HEK293 (cell line): ENCODE results near the gene PLEKHA1.

Experiments used
- CTCF ChIA-PET: fragments of 350-600 bp; formaldehyde crosslinking; extraction: SDS; loops from one replicate; lab custom pipeline; 2021; ENCODE audit warnings: antibody characterized with exemption; lab: Yijun Ruan, JAX
- POLR2A ChIA-PET: fragments of 300-600 bp; formaldehyde crosslinking; extraction: SDS; loops from one replicate; lab custom pipeline; 2020; ENCODE audit warnings: antibody characterized with exemption, inconsistent platforms; lab: Yijun Ruan, JAX
- H3K27ac ChIP-seq: fragments of 200-500 bp; sonication (Bioruptor generic); 2 replicates; pipeline ENCODE4 v1.5.1; 2014; ENCODE audit warnings: low read depth, low read length, control low read depth, inconsistent platforms; ENCODE audit errors: extremely low read depth
- H3K36me3 ChIP-seq, 2 experiments: fragments of 200-500 bp in 1 of 2; sonication (Bioruptor generic) in 1 of 2; 1 replicate in 1 of 2; 2 replicates in 1 of 2; pipeline ENCODE4 v1.5.1; 2014 to 2017; ENCODE audit warnings: inconsistent platforms in 2 of 2, low read length in 2 of 2; ENCODE audit not compliant: control insufficient read depth in 2 of 2, insufficient read depth in 1 of 2
- H3K4me1 ChIP-seq: fragments of 200-500 bp; sonication (Bioruptor generic); 2 replicates; pipeline ENCODE4 v1.5.1; 2014; ENCODE audit warnings: mild to moderate bottlenecking, low read length, inconsistent platforms; ENCODE audit not compliant: control insufficient read depth, insufficient read depth
- H3K4me3 ChIP-seq: 2 replicates; pipeline ENCODE4 v1.5.1; 2011; ENCODE audit warnings: low read depth, mild to moderate bottlenecking, control low read depth, low read length, moderate library complexity
- H3K9me3 ChIP-seq: fragments of 200-500 bp; sonication (Bioruptor generic); 2 replicates; pipeline ENCODE4 v1.5.1; 2014; ENCODE audit warnings: low read depth, low read length, inconsistent platforms; ENCODE audit not compliant: control insufficient read depth, insufficient read depth
- MZF1 ChIP-seq: fragments of 450-650 bp; formaldehyde crosslinking; IDR thresholded peaks from 2 replicates; pipeline ENCODE4 v1.5.1; 2017; ENCODE audit warnings: missing biosample characterization, missing genetic modification characterization, borderline replicate concordance
- SP2 ChIP-seq: fragments of 450-650 bp; formaldehyde crosslinking; IDR thresholded peaks from 2 replicates; pipeline ENCODE4 v1.5.1; 2016; ENCODE audit warnings: missing biosample characterization, missing genetic modification characterization
- ZBTB10 ChIP-seq: fragments of 450-650 bp; formaldehyde crosslinking; IDR thresholded peaks from 2 replicates; pipeline ENCODE4 v1.5.1; 2016; ENCODE audit warnings: missing biosample characterization, missing genetic modification characterization
- ZBTB49 ChIP-seq: fragments of 450-650 bp; formaldehyde crosslinking; IDR thresholded peaks from 2 replicates; pipeline ENCODE4 v1.5.1; 2016; ENCODE audit warnings: missing biosample characterization, missing genetic modification characterization, low read depth
- ZBTB8A ChIP-seq: fragments of 450-650 bp; formaldehyde crosslinking; IDR thresholded peaks from 2 replicates; pipeline ENCODE4 v1.5.1; 2016; ENCODE audit warnings: missing biosample characterization, missing genetic modification characterization
- ZFHX2 ChIP-seq: fragments of 450-650 bp; formaldehyde crosslinking; conservative IDR thresholded peaks from 2 replicates; pipeline ENCODE4 v1.5.1; 2016; ENCODE audit warnings: missing biosample characterization, missing genetic modification characterization
- ZFP3 ChIP-seq: fragments of 450-650 bp; formaldehyde crosslinking; IDR thresholded peaks from 2 replicates; pipeline ENCODE4 v1.5.1; 2016; ENCODE audit warnings: low read depth, missing biosample characterization, missing genetic modification characterization
- ZFP37 ChIP-seq: fragments of 450-650 bp; formaldehyde crosslinking; IDR thresholded peaks from 2 replicates; pipeline ENCODE4 v1.5.1; 2016; ENCODE audit warnings: missing biosample characterization, missing genetic modification characterization
- ZNF112 ChIP-seq: fragments of 450-650 bp; formaldehyde crosslinking; IDR thresholded peaks from 2 replicates; pipeline ENCODE4 v1.5.0; 2017; ENCODE audit warnings: missing biosample characterization, missing genetic modification characterization
- ZNF16 ChIP-seq: fragments of 450-650 bp; formaldehyde crosslinking; IDR thresholded peaks from 2 replicates; pipeline ENCODE4 v1.5.1; 2016; ENCODE audit warnings: low read depth, missing biosample characterization, missing genetic modification characterization
- ZNF23 ChIP-seq: fragments of 450-650 bp; formaldehyde crosslinking; IDR thresholded peaks from 2 replicates; pipeline ENCODE4 v1.5.1; 2016; ENCODE audit warnings: missing biosample characterization, missing genetic modification characterization, borderline replicate concordance
- ZNF398 ChIP-seq: fragments of 450-650 bp; formaldehyde crosslinking; IDR thresholded peaks from 2 replicates; pipeline ENCODE4 v1.5.1; 2017; ENCODE audit warnings: missing biosample characterization, missing genetic modification characterization
- ZNF416 ChIP-seq: fragments of 450-650 bp; formaldehyde crosslinking; IDR thresholded peaks from 2 replicates; pipeline ENCODE4 v1.5.1; 2016; ENCODE audit warnings: missing biosample characterization, missing genetic modification characterization
- ZNF501 ChIP-seq: fragments of 450-650 bp; formaldehyde crosslinking; IDR thresholded peaks from 2 replicates; pipeline ENCODE4 v1.5.1; 2016; ENCODE audit warnings: missing biosample characterization, missing genetic modification characterization
- ZNF514 ChIP-seq: fragments of 450-650 bp; formaldehyde crosslinking; IDR thresholded peaks from 2 replicates; pipeline ENCODE4 v1.5.1; 2016; ENCODE audit warnings: missing biosample characterization, missing genetic modification characterization
- ZNF521 ChIP-seq: fragments of 450-650 bp; formaldehyde crosslinking; IDR thresholded peaks from 2 replicates; pipeline ENCODE4 v1.5.1; 2017; ENCODE audit warnings: missing biosample characterization, mild to moderate bottlenecking, missing genetic modification characterization
- ZNF664 ChIP-seq: fragments of 450-650 bp; formaldehyde crosslinking; IDR thresholded peaks from 2 replicates; pipeline ENCODE4 v1.5.1; 2016; ENCODE audit warnings: missing biosample characterization, missing genetic modification characterization
- ZNF768 ChIP-seq: fragments of 450-650 bp; formaldehyde crosslinking; IDR thresholded peaks from 2 replicates; pipeline ENCODE4 v1.5.1; 2018; ENCODE audit warnings: missing biosample characterization, mild to moderate bottlenecking, missing genetic modification characterization
- ZSCAN16 ChIP-seq: fragments of 450-650 bp; formaldehyde crosslinking; IDR thresholded peaks from 2 replicates; pipeline ENCODE4 v1.5.1; 2016; ENCODE audit warnings: missing biosample characterization, missing genetic modification characterization
- ZSCAN18 ChIP-seq: fragments of 450-650 bp; formaldehyde crosslinking; IDR thresholded peaks from 2 replicates; pipeline ENCODE4 v1.5.1; 2016; ENCODE audit warnings: missing biosample characterization, missing genetic modification characterization

The PLEKHA1 gene

GRCh38 chr10:122464586-122464985 lies 90.1 kb downstream of the PLEKHA1 start (continued):
- TF ChIP-seq ZNF112 (no peak), ZFHX2 (tag by site-specific recombination) (no peak), ZSCAN18 (no peak), ZNF23 (tag by site-specific recombination) (no peak)

- Histone ChIP-seq H3K4me1 (peaks cover 4% of the 10 kb centered on the region; the same call in 1 of the 2 replicates), H3K36me3 (no peaks in the 10 kb centered on the region), H3K27ac (no peak overlapping the region), H3K9me3 (no peaks in the 10 kb centered on the region), H3K4me3 (no peak overlapping the region)
- ChIA-PET CTCF (interaction anchor here (1.2 to 1.7 kb wide), 3 partner anchors 31 to 166 kb away, joined by 3 to 7 read pairs (median 3); no protein-coding TSS in a partner anchor), POLR2A (no interaction called here)
- TF ChIP-seq ZFP37 (tag by site-specific recombination) (no peak), SP2 (tag by site-specific recombination) (no peak), ZNF768 (no peak), ZNF398 (tag by site-specific recombination) (no peak), MZF1 (no peak), ZBTB8A (no peak), ZNF521 (tag by site-specific recombination) (no peak), ZNF416 (tag by site-specific recombination) (no peak), ZBTB49 (tag by site-specific recombination) (no peak), ZNF16 (no peak), ZNF514 (tag by site-specific recombination) (no peak), ZBTB10 (no peak), ZSCAN16 (no peak), ZNF664 (no peak), ZNF501 (tag by site-specific recombination) (no peak), ZFP3 (tag by site-specific recombination) (no peak)
Observed at GRCh38 chr10:122465401-122466040, 91.0 kb downstream of the PLEKHA1 start.
